CD14-positive monocyte (primary cell): ENCODE measurements around the gene GPRC5B. TPM values are rescaled to one million over a fixed set of nuclear protein-coding genes. Genes with fewer than 3 reads are reported as not detected.

ENCODE experiments used
- DNase-seq, 3 donors: peaks; one replicate each; pipeline ENCODE4 v3.0.0-alpha.2; 2011 to 2022
- H2AFZ ChIP-seq: 2 replicates; pipeline ENCODE4 v1.6.0; 2012; ENCODE audit warnings: mild to moderate bottlenecking, low read depth, low read length, inconsistent platforms; ENCODE audit not compliant: insufficient read depth, poor library complexity, severe bottlenecking
- H3K27ac ChIP-seq, 2 donors: 1 replicate in 1 of 2; 2 replicates in 1 of 2; pipeline ENCODE4 v1.5.1; 2012 to 2013; ENCODE audit warnings: low read length in 2 of 2, control low read depth in 1 of 2, inconsistent platforms in 1 of 2, low read depth in 1 of 2, mild to moderate bottlenecking in 1 of 2
- H3K27me3 ChIP-seq, 2 donors: one replicate each; pipeline versions ENCODE4 v1.6.0 to v1.6.1; 2011 to 2013; ENCODE audit warnings: low read length in 2 of 2; ENCODE audit not compliant: control insufficient read depth in 2 of 2, insufficient read depth in 2 of 2
- H3K36me3 ChIP-seq, 2 donors: replicated peaks in 1 of 2; 1 replicate in 1 of 2; 2 replicates in 1 of 2; pipeline versions ENCODE4 v1.5.1 to v1.6.1; 2012 to 2013; ENCODE audit warnings: low read length in 2 of 2, control low read depth in 1 of 2, inconsistent platforms in 1 of 2, mild to moderate bottlenecking in 1 of 2; ENCODE audit not compliant: insufficient read depth in 2 of 2, control insufficient read depth in 1 of 2
- H3K4me1 ChIP-seq, 2 donors: 1 replicate in 1 of 2; 2 replicates in 1 of 2; pipeline versions ENCODE4 v1.5.1 to v1.6.1; 2012 to 2013; ENCODE audit warnings: low read length in 2 of 2, control low read depth in 1 of 2, inconsistent platforms in 1 of 2, mild to moderate bottlenecking in 1 of 2, moderate library complexity in 1 of 2; ENCODE audit not compliant: insufficient read depth in 2 of 2, control insufficient read depth in 1 of 2
- H3K4me2 ChIP-seq: replicated peaks from 2 replicates; pipeline ENCODE3; 2012; ENCODE audit warnings: low read length, moderate library complexity, mild to moderate bottlenecking; ENCODE audit not compliant: poor library complexity, severe bottlenecking; ENCODE audit errors: extremely low read depth
- H3K4me3 ChIP-seq, 3 experiments: fragments of 200-600 bp in 1 of 3; sonication (generic) in 1 of 3; replicated peaks in 1 of 3; 1 replicate in 2 of 3; 2 replicates in 1 of 3; pipeline ENCODE4 v1.5.1; 2011 to 2013; ENCODE audit warnings: low read length in 3 of 3, mild to moderate bottlenecking in 3 of 3, control low read depth in 2 of 3, low read depth in 2 of 3, inconsistent platforms in 1 of 3, moderate library complexity in 1 of 3
- H3K79me2 ChIP-seq: 2 replicates; pipeline ENCODE4 v1.6.0; 2012; ENCODE audit warnings: mild to moderate bottlenecking, control low read depth, inconsistent platforms, low read length, moderate library complexity; ENCODE audit not compliant: insufficient read depth
- H3K9ac ChIP-seq: 2 replicates; pipeline ENCODE4 v1.6.0; 2017; ENCODE audit warnings: low read length, mild to moderate bottlenecking; ENCODE audit not compliant: insufficient read depth, poor library complexity, severe bottlenecking
- H3K9me3 ChIP-seq, 2 donors: replicated peaks in 1 of 2; 1 replicate in 1 of 2; 2 replicates in 1 of 2; pipeline versions ENCODE4 v1.5.1 to v1.6.1; 2012 to 2013; ENCODE audit warnings: low read length in 2 of 2, control low read depth in 1 of 2; ENCODE audit not compliant: control insufficient read depth in 1 of 2, insufficient read depth in 1 of 2
- H4K20me1 ChIP-seq: 2 replicates; pipeline ENCODE4 v1.6.0; 2012; ENCODE audit warnings: mild to moderate bottlenecking, low read length, control low read depth, moderate library complexity; ENCODE audit not compliant: insufficient read depth
- H3K27ac Mint-ChIP-seq, 7 donors: one replicate each; pipeline ENCODE4 v1.8.0; 2020; ENCODE audit warnings: mild to moderate bottlenecking in 7 of 7, mixed read lengths in 7 of 7, moderate library complexity in 6 of 7, inconsistent platforms in 2 of 7
- H3K27me3 Mint-ChIP-seq, 3 donors: one replicate each; pipeline ENCODE4 v1.8.0; 2021 to 2022; ENCODE audit warnings: low read depth in 3 of 3, mild to moderate bottlenecking in 3 of 3, mixed read lengths in 3 of 3, moderate library complexity in 3 of 3, inconsistent platforms in 1 of 3
- H3K36me3 Mint-ChIP-seq, 2 donors: one replicate each; pipeline ENCODE4 v1.8.0; 2020; ENCODE audit warnings: mixed read lengths in 2 of 2, inconsistent platforms in 1 of 2, mild to moderate bottlenecking in 1 of 2
- H3K4me1 Mint-ChIP-seq: one replicate; pipeline ENCODE4 v1.8.0; 2020; ENCODE audit warnings: mild to moderate bottlenecking, mixed read lengths
- H3K4me3 Mint-ChIP-seq, 2 donors: one replicate each; pipeline ENCODE4 v1.8.0; 2020; ENCODE audit warnings: mild to moderate bottlenecking in 2 of 2, mixed read lengths in 2 of 2, moderate library complexity in 1 of 2
- H3K9me3 Mint-ChIP-seq, 7 donors: one replicate each; pipeline ENCODE4 v1.8.0; 2020 to 2022; ENCODE audit warnings: mixed read lengths in 7 of 7, mild to moderate bottlenecking in 6 of 7, moderate library complexity in 6 of 7, inconsistent platforms in 2 of 7
- WGBS: methylation state at CpG from one replicate; pipeline ENCODE4 v1.1.5; 2013; ENCODE audit warnings: missing lambda C conversion rate; ENCODE audit not compliant: insufficient coverage; 5-methylcytosine and 5-hydroxymethylcytosine counted together
- intact Hi-C, 2 donors: fragments of 100-400 bp; cut with micrococcal nuclease; formaldehyde crosslinking; loops; one replicate each; pipeline versions ENCODE4 v1.15.0 to v1.15.1; 2023
- polyA plus RNA-seq, 3 donors: library from polyadenylated mRNA; depleted of rRNA in 1 of 3; unstranded in 2 of 3; stranded (reverse) in 1 of 3; fragments of 300-500 nt in 2 of 3; fragments of >200 nt in 1 of 3; fragmentation: Illumina TruSeq in 2 of 3; gene quantifications; 1 replicate in 2 of 3; 2 replicates in 1 of 3; pipeline ENCODE4 v1.2.3, GENCODE V29; 2012 to 2021
- TF ChIP-seq, protein P1 (sequence below): fragments of 200-600 bp; IDR thresholded peaks from one replicate; pipeline ENCODE4 v1.8.0; 2022; ENCODE audit warnings: antibody characterized with exemption, mild to moderate bottlenecking

The GPRC5B gene
- polyA plus RNA-seq, 3 donors = 0.06 to 0.24 TPM; not detected in 1

DNA sequence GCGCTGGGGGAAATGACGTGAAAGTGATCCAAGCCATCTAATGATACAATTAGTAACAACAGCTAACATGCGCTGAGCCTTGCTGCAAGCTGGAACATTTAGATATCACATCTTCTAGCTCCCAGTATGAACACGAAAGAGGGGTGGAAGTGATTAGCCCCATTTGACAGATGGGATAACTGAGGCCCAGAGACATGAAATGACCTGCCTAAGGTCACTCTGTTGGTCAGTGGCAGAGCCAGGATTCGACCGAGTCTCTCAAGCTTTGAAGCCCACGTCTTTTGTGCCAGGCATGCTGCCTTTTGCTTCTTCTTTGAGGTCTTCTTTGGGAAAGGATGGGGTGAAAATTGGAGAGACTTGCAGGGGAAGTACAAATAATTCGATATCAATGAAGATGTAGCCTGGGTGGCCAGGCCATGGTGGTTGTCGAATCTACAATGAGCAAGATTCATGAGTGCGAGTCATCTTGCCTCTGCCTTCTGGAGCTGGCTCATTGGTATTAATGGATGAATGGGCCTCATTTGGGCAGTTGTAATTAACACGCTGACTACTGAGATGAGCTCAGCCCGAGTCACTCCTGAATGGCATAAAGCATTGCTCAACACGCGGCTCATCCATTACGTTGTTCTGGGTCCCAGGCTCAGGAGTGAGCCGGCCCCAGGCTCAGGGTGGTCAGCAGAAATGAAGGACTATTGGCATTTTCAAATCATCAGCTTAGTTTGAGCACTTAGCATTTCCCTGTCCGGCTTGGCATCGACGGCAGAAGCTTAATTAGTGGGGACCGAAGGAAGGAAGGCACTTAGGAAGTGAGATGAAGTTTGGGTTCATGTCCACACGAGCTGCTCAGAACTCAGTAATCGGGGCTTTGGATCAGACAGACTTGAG is 28.0 kb upstream of the GPRC5B start:
- no peaks in the 10 kb centered on the region for H3K36me3 Mint-ChIP-seq
- no peak overlapping the region for H3K4me3 Mint-ChIP-seq
- 85% methylated on average over 19 of the region's 22 CpGs for WGBS

DNA sequence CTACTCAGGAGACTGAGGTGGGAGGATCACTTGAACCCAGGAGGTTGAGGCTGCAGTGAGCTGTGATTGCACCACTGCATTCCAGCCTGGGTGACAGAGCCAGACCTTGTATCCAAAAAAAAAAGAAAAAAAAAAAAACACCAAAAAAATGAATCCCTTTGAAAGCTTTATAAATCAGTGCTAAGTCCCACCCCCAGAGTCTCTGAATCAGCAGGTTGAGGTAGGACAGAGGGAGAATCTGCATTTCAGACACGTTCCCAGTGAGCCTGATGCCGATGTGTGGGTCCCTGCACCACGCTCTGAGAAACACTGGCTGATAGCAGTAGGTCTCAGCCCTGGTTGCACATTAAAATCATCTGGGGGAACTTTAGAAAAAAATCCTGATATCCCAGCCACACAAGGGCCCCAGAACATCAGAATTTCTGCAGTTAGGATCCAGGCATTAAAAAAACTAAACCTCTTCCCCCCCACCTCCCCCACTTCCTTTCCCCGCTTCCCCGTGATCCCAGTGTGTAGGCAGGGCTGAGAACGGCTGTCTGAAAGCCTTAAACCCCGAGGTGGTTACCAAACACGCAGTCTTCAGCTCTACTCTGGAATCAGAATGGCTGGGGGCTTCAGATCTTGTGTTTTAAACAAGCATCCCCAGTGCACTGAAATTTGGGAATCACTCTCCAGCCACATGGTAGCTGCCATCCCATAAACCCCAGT is 27.3 kb upstream of the GPRC5B start:
- Histone ChIP-seq H3K36me3 (no peaks in the 10 kb centered on the region), H3K4me3 (no peak overlapping the region), H3K4me2 (no peak overlapping the region), H4K20me1 (no peaks in the 10 kb centered on the region), H3K27ac (no peak overlapping the region), H3K9me3 (no peaks in the 10 kb centered on the region), H3K9ac (no peak overlapping the region), H3K79me2 (no peaks in the 10 kb centered on the region), H2AFZ (no peak overlapping the region), H3K4me1 (no peaks in the 10 kb centered on the region), H3K27me3 (no peaks in the 10 kb centered on the region)
- Mint-ChIP-seq H3K27me3 (peaks cover 11 to 31% (median 13%) of the 10 kb centered on the region in 3 donors), H3K27ac (no peak overlapping the region), H3K9me3 (peaks cover 0 to 4% (median 0%) of the 10 kb centered on the region in 7 donors), H3K4me1 (peaks cover 8% of the 10 kb centered on the region), H3K4me3 (no peak overlapping the region), H3K36me3 (no peaks in the 10 kb centered on the region)
- TF ChIP-seq, protein P1, sequence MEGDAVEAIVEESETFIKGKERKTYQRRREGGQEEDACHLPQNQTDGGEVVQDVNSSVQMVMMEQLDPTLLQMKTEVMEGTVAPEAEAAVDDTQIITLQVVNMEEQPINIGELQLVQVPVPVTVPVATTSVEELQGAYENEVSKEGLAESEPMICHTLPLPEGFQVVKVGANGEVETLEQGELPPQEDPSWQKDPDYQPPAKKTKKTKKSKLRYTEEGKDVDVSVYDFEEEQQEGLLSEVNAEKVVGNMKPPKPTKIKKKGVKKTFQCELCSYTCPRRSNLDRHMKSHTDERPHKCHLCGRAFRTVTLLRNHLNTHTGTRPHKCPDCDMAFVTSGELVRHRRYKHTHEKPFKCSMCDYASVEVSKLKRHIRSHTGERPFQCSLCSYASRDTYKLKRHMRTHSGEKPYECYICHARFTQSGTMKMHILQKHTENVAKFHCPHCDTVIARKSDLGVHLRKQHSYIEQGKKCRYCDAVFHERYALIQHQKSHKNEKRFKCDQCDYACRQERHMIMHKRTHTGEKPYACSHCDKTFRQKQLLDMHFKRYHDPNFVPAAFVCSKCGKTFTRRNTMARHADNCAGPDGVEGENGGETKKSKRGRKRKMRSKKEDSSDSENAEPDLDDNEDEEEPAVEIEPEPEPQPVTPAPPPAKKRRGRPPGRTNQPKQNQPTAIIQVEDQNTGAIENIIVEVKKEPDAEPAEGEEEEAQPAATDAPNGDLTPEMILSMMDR = no peak
- 82% methylated on average over 2 of the region's 8 CpGs for WGBS
- intact Hi-C loops = no loop called here
- DNase-seq = no peak

More for the DNA sequence above, 28.0 kb upstream of the GPRC5B start:
- Histone ChIP-seq H3K4me2 (no peak overlapping the region), H3K4me3 (no peak overlapping the region), H3K27ac (no peak overlapping the region), H2AFZ (no peak overlapping the region), H3K27me3 (no peaks in the 10 kb centered on the region), H3K79me2 (no peaks in the 10 kb centered on the region), H3K9me3 (no peaks in the 10 kb centered on the region), H4K20me1 (no peaks in the 10 kb centered on the region), H3K4me1 (no peaks in the 10 kb centered on the region), H3K9ac (no peak overlapping the region), H3K36me3 (no peaks in the 10 kb centered on the region)
- Mint-ChIP-seq H3K27me3 (peaks cover 10 to 26% (median 10%) of the 10 kb centered on the region in 3 donors), H3K4me1 (peaks cover 3% of the 10 kb centered on the region), H3K9me3 (peaks cover 0 to 2% (median 0%) of the 10 kb centered on the region in 7 donors), H3K27ac (no peak overlapping the region)
- DNase-seq = peak in 1 of 3 donors; percentile 29
- intact Hi-C loops = no loop called here
- TF ChIP-seq, protein P1 = no peak
